K562 (cell line): Measurements from ENCODE around the gene HPDL. TPM values are rescaled to one million over a fixed set of nuclear protein-coding genes. Genes with fewer than 3 reads are reported as not detected.
A peak's percentile ranks its signal among the peaks of the same experiment; 100 is the strongest.

Experiments used
- ATAC-seq: fragments of 200-7000 bp; cut with Tn5 transposase; 3 replicates; pipeline ENCODE4 v1.9.1; 2020; ENCODE audit warnings: moderate library complexity
- BruUV-seq: library from RNA; stranded (reverse); fragments of 400-500 nt; replicated peaks from 2 replicates; lab custom pipeline; 2021; lab: Mats Ljungman, UMichigan
- CTCF ChIA-PET: fragments of 300-600 bp; formaldehyde crosslinking; extraction: SDS; loops from one replicate; lab custom pipeline; 2021; ENCODE audit warnings: low intra/inter-chr PET ratio; lab: Yijun Ruan, JAX
- POLR2A ChIA-PET: fragments of 300-600, 350-650 bp; sonication (Branson Sonifier 250); formaldehyde crosslinking; extraction: SDS; loops from one replicate; lab custom pipeline; 2021; ENCODE audit warnings: antibody characterized with exemption, inconsistent platforms; lab: Yijun Ruan, JAX
- DNase-seq, 4 experiments: peaks; one replicate each; pipeline versions ENCODE4 v3.0.0 to v3.0.0-alpha.2; 2011 to 2018; ENCODE audit warnings: low spot score in 3 of 4, mixed read lengths in 3 of 4; ENCODE audit errors: extremely low read depth in 1 of 4
- FAIRE-seq: peaks from 2 replicates; lab custom pipeline; 2011; peaks lifted over from hg19 to GRCh38; lab: Jason Lieb, UNC
- H2AFZ ChIP-seq: 2 replicates; pipeline ENCODE4 v1.6.0; 2011; ENCODE audit warnings: low read depth, low read length, control low read depth, inconsistent platforms
- H3K27ac ChIP-seq: fragments of 200-600 bp; 3 replicates; pipeline ENCODE4 v1.8.0; 2011; ENCODE audit warnings: low read depth, mild to moderate bottlenecking, control low read depth, inconsistent platforms, low read length, moderate library complexity, mixed read lengths; ENCODE audit errors: extremely low read depth
- H3K27me3 ChIP-seq, 2 experiments: fragments of 300-600 bp in 1 of 2; 2 replicates in 1 of 2; 3 replicates in 1 of 2; pipeline versions ENCODE4 v1.6.0 to v1.8.0; 2011; ENCODE audit warnings: inconsistent platforms in 2 of 2, low read length in 2 of 2, mild to moderate bottlenecking in 1 of 2, mixed read lengths in 1 of 2, moderate library complexity in 1 of 2; ENCODE audit not compliant: control insufficient read depth in 2 of 2, insufficient read depth in 2 of 2
- H3K36me3 ChIP-seq: fragments of 300-600 bp; 3 replicates; pipeline ENCODE4 v1.8.0; 2011; ENCODE audit warnings: mild to moderate bottlenecking, low read length, inconsistent platforms; ENCODE audit not compliant: control insufficient read depth, insufficient read depth
- H3K4me1 ChIP-seq, 2 experiments: fragments of 200-600 bp in 1 of 2; replicated peaks in 1 of 2; 2 replicates in 1 of 2; 3 replicates in 1 of 2; pipeline versions ENCODE4 v1.5.1 to v1.8.0; 2011; ENCODE audit warnings: inconsistent platforms in 2 of 2, low read length in 2 of 2, mild to moderate bottlenecking in 1 of 2, mixed read lengths in 1 of 2, moderate library complexity in 1 of 2; ENCODE audit not compliant: control insufficient read depth in 2 of 2, insufficient read depth in 2 of 2
- H3K4me2 ChIP-seq: 2 replicates; pipeline ENCODE4 v1.6.1; 2011; ENCODE audit warnings: low read length, control low read depth, inconsistent platforms, mixed read lengths; ENCODE audit not compliant: insufficient read depth
- H3K4me3 ChIP-seq: fragments of 200-600 bp; sonication (generic), shearing (Covaris generic); 2 replicates; pipeline ENCODE4 v1.5.1; 2016; ENCODE audit warnings: control low read depth, inconsistent platforms
- H3K79me2 ChIP-seq: fragments of 200-600 bp; 3 replicates; pipeline ENCODE4 v1.8.0; 2011; ENCODE audit warnings: low read length, inconsistent platforms; ENCODE audit not compliant: control insufficient read depth, insufficient read depth
- H3K9ac ChIP-seq, 2 experiments: 2 replicates each; pipeline versions ENCODE4 v1.6.0 to v1.6.1; 2011; ENCODE audit warnings: low read depth in 2 of 2, low read length in 2 of 2, control low read depth in 1 of 2, inconsistent platforms in 1 of 2, mild to moderate bottlenecking in 1 of 2, mixed read lengths in 1 of 2; ENCODE audit not compliant: insufficient read depth in 1 of 2
- H3K9me1 ChIP-seq: one replicate; pipeline ENCODE4 v1.6.0; 2011; ENCODE audit warnings: inconsistent platforms, mild to moderate bottlenecking, low read length, moderate library complexity; ENCODE audit not compliant: control insufficient read depth, insufficient read depth
- H3K9me3 ChIP-seq: replicated peaks from 2 replicates; pipeline ENCODE4 v1.5.1; 2011; ENCODE audit warnings: low read depth, low read length, inconsistent platforms; ENCODE audit not compliant: control insufficient read depth, insufficient read depth
- H4K20me1 ChIP-seq: replicated peaks from 2 replicates; pipeline ENCODE4 v1.6.1; 2011; ENCODE audit warnings: low read length, inconsistent platforms, mixed read lengths; ENCODE audit not compliant: control insufficient read depth, insufficient read depth
- ARID1B ChIP-seq: fragments of 450-650 bp; IDR thresholded peaks from 2 replicates; pipeline ENCODE4 v1.6.1; 2016; ENCODE audit warnings: antibody characterized with exemption, mild to moderate bottlenecking, inconsistent platforms
- CREM ChIP-seq: IDR thresholded peaks from 2 replicates; pipeline ENCODE4 v1.6.1; 2014; ENCODE audit warnings: antibody characterized with exemption, low read depth
- CTBP1 ChIP-seq: fragments of 450-650 bp; IDR thresholded peaks from 2 replicates; pipeline ENCODE4 v1.6.1; 2016; ENCODE audit warnings: borderline replicate concordance
- DDX20 ChIP-seq: fragments of 450-650 bp; IDR thresholded peaks from 2 replicates; pipeline ENCODE4 v1.6.1; 2016; ENCODE audit warnings: missing genetic modification characterization, low read depth, mild to moderate bottlenecking, missing compliant biosample characterization, moderate library complexity
- ETV5 ChIP-seq: sonication (generic); formaldehyde crosslinking; IDR thresholded peaks from 2 replicates; pipeline ENCODE4 v1.4.0; 2020; ENCODE audit warnings: low read depth, mild to moderate bottlenecking, missing genetic modification reagents
- FOXK1 ChIP-seq: sonication (generic); formaldehyde crosslinking; IDR thresholded peaks from 2 replicates; pipeline ENCODE4 v1.8.0; 2022; ENCODE audit warnings: missing genetic modification reagents, mild to moderate bottlenecking, borderline replicate concordance
- FOXP1 ChIP-seq: sonication (generic); formaldehyde crosslinking; IDR thresholded peaks from 2 replicates; pipeline ENCODE4 v1.8.0; 2022; ENCODE audit warnings: mild to moderate bottlenecking, missing genetic modification reagents
- GATAD2B ChIP-seq: fragments of 450-650 bp; IDR thresholded peaks from 2 replicates; pipeline ENCODE4 v1.6.1; 2017; ENCODE audit warnings: mild to moderate bottlenecking, borderline replicate concordance
- NUFIP1 ChIP-seq: fragments of 450-650 bp; IDR thresholded peaks from 2 replicates; pipeline ENCODE4 v1.6.1; 2018; ENCODE audit not compliant: partially characterized antibody
- PML ChIP-seq: IDR thresholded peaks from 2 replicates; pipeline ENCODE4 v1.6.1; 2012; ENCODE audit warnings: low read length, inconsistent platforms
- PRPF4 ChIP-seq: fragments of 200-400 bp; formaldehyde crosslinking; IDR thresholded peaks from one replicate; pipeline ENCODE4 v1.6.1; 2017; ENCODE audit warnings: low read length, low read depth, mild to moderate bottlenecking; ENCODE audit not compliant: insufficient read depth, poor library complexity, severe bottlenecking
- SMAD2 ChIP-seq: fragments of 150-350 bp; IDR thresholded peaks from 2 replicates; pipeline ENCODE4 v1.6.1; 2014; ENCODE audit warnings: low read depth, mild to moderate bottlenecking, low read length
- SRF ChIP-seq, 2 experiments: fragments of 250-450, 450-650 bp in 1 of 2; sonication (Bioruptor Pico) in 1 of 2; sonication (generic) in 1 of 2; formaldehyde crosslinking; IDR thresholded peaks; 2 replicates each; pipeline versions ENCODE4 v1.5.0 to v1.5.1; 2020 to 2022; ENCODE audit warnings: mild to moderate bottlenecking in 1 of 2, missing genetic modification reagents in 1 of 2
- ZFP36 ChIP-seq: fragments of 150-350 bp; IDR thresholded peaks from 2 replicates; pipeline ENCODE4 v1.6.1; 2018; ENCODE audit warnings: low read length, low read depth; ENCODE audit not compliant: partially characterized antibody
- ZNF24 ChIP-seq: fragments of 450-650 bp; IDR thresholded peaks from 2 replicates; pipeline ENCODE4 v1.6.1; 2016
- ZNF507 ChIP-seq: conservative IDR thresholded peaks from 2 replicates; pipeline ENCODE4 v1.6.1; 2017; ENCODE audit warnings: missing genetic modification characterization, missing compliant biosample characterization
- WGBS: fragments of 100-300 bp; shearing (Covaris generic); methylation state at CpG from one replicate; pipeline ENCODE4 v1.1.6; 2016; ENCODE audit warnings: low coverage, mixed read lengths; ENCODE audit not compliant: insufficient coverage; ENCODE audit errors: missing lambda C conversion rate; 5-methylcytosine and 5-hydroxymethylcytosine counted together
- in situ Hi-C: fragments of 300-500 bp; cut with MboI; formaldehyde crosslinking; loops from 4 replicates; pipeline ENCODE4 v1.15.0; 2018; ENCODE audit warnings: inconsistent platforms, mixed read lengths
- intact Hi-C: fragments of 100-400 bp; cut with micrococcal nuclease; formaldehyde crosslinking; loops from 2 replicates; pipeline ENCODE4 v1.14.2; 2022
- polyA plus RNA-seq, 8 experiments: library from polyadenylated mRNA; depleted of rRNA in 4 of 8; stranded (reverse) in 5 of 8; unstranded in 3 of 8; fragments of >200 nt; fragmentation: Nextera tagmentation in 2 of 8; fragmentation: Illumina TruSeq in 1 of 8; extraction: Ambion mirVana in 2 of 8; extraction: Trizol in 1 of 8; gene quantifications; 2 replicates each; pipeline versions ENCODE4 v1.2.1 to v1.2.3, GENCODE V29; 2011 to 2014; ENCODE audit warnings: inconsistent platforms in 1 of 8, missing spikeins in 1 of 8
- total RNA-seq, 7 experiments: library from RNA; depleted of rRNA in 6 of 7; stranded (reverse); fragments of >200 nt in 6 of 7; fragmentation: Illumina TruSeq in 2 of 7; extraction: Trizol in 2 of 7; gene quantifications; 2 replicates each; pipeline versions ENCODE4 v1.2.1 to v1.2.3, GENCODE V29; 2011 to 2021; ENCODE audit warnings: low replicate concordance in 1 of 7
- TF ChIP-seq, protein P1 (sequence below), 2 experiments: IDR thresholded peaks; 2 replicates each; pipeline ENCODE4 v1.6.1; 2012; ENCODE audit warnings: improper control_type of control experiment in 2 of 2, low read depth in 2 of 2, low read length in 2 of 2, borderline replicate concordance in 1 of 2

The HPDL gene
- total and polyA plus RNA-seq, 9 of the 15 experiments (the other 6 are each of a cell fraction or from before 2014, with no cell fraction given), result not detected

DNA sequence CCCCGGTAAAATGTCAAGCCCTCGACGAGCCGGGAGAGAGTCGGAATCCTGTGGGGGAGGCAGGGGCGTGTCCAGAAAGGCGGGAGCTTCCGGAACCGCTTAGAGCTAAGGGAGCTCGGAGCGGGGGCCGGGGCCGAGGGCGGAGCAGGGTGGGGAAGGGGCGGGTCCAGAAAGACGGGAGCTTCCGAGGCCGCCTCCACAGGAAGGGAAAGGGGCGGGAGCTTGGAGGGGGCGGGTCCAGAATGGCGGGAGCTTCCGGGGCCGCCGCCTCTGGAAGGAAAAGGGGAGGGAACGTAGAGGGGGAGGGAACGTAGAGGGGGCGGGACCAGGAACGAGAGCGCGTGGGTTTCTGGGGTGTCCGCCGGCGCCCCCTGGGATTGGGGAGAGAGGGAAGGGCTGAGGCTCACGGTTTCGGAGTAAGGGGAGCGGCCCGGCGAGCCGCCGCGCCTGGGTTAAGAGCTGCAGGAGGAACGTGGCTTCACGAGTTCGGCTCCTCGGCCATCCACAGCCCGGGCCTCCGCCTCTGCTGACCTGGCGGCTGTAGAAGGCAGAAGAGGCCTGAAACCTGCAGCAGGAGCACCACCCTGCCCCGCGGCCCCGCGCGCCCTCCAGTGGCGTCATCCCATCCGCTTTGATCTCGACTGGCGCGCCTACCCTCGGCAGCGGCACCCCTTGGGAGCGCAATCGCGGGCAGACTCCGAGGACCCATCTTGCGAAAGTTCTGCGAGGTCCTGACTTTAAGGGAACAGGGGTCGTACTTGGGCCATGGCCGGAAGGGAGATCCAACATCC lies 23.0 kb upstream of the HPDL start (continued):
- TF ChIP-seq PRPF4 (no peak), NUFIP1 (no peak), SMAD2 (no peak), SRF (CRISPR knock-in tag; IDR thresholded peaks at IDR 0.05) (peak in 1 of 2 experiments; percentile 85; a peak in 2 of 4 replicates), DDX20 (tag) (no peak), CREM (peak; percentile 91), ZNF24 (peak; percentile 77), PML (0 out of 2 replicates have a peak, but pooled peaks have one; percentile 39)

DNA sequence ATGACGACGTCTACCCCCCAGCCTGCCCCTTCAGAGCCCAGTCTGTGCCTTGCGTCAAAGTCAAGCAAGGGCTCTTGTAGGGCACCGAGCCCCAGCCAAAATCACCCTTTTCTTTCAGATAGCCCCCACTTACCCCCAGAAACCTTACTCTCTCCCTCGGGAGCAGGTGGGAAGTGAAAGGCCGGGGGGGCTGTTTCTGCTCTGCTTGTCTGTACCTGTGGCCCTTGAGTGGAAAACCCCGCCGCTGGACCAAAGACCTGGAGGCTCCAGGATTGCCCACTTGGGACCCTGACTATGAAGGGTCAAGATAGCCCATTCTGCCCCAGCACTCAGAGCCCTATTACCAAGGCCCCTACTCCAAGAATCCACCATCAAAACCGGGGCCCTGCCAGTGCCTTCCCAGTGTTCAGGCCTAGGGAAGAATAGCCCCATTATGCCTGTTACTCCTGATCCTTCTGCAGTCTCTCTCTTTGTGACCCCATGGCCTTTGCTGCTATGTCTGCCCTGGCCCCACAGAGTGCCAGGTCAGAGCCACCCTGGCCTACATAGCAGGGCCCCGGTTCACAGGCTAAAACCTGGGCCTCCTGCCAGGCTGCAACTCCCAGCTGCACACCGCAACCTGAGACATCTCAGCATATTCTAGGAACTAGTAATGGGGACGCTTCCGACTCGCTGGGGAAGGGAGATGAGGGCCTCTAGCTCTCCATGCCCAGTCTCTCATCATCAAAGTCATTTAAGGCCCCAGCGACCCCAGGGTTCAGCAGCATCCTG lies 22.2 kb upstream of the HPDL start:
- FAIRE-seq, result peak; percentile 37
- ChIA-PET CTCF (interaction anchor here (0.7 to 2.6 kb wide), 3 partner anchors 189 to 291 kb away, joined by 3 to 24 read pairs (median 3); no protein-coding TSS in a partner anchor), POLR2A (interaction anchor here (0.6 to 8.7 kb wide), 16 partner anchors 13 to 583 kb away, joined by 3 to 113 read pairs (median 4); partner anchors contain the start of genes HECTD3, MUTYH, PLK3 and TOE1)
- peak overlapping the region; percentile 86 to 90 for H3K9ac ChIP-seq
- no peaks in the 10 kb centered on the region for H3K36me3 ChIP-seq
- intact Hi-C loops (loop anchor here (1.0 to 5.0 kb wide), 4 partner anchors 36 to 572 kb away; partner anchors contain the start of genes MUTYH, RNU5D-1 and TOE1), in situ Hi-C loops (loop anchor here (5.0 to 10.0 kb wide), 4 partner anchors 292 to 580 kb away; partner anchors contain the start of genes HECTD3, PTCH2 and UROD)
- H2AFZ ChIP-seq, result peak overlapping the region; percentile 90
- H4K20me1 ChIP-seq, result no peaks in the 10 kb centered on the region
- H3K4me1 ChIP-seq, result peaks cover 24% of the 10 kb centered on the region in 2 experiments
- H3K27ac ChIP-seq, result peak overlapping the region; percentile 86
- peaks cover 9% of the 10 kb centered on the region; the same call in 2 of the 3 replicates for H3K79me2 ChIP-seq
- 13% methylated on average over 15 of the region's 15 CpGs for WGBS
- H3K4me2 ChIP-seq, result peak overlapping the region; percentile 90
- DNase-seq, result peak in 3 of 4 experiments; percentile 28 to 75 (median 50)
- no peaks in the 10 kb centered on the region for H3K9me1 ChIP-seq
- H3K4me3 ChIP-seq, result peak overlapping the region; percentile 52
- H3K27me3 ChIP-seq, result no peaks in the 10 kb centered on the region
- no peaks in the 10 kb centered on the region for H3K9me3 ChIP-seq
- ATAC-seq, result peak; percentile 2
- no TSS peak for BruUV-seq
- TF ChIP-seq ZNF507 (tag) (no peak), ETV5 (peak; percentile 4; the same call in 1 of the 2 replicates), ZFP36 (no peak), FOXK1 (CRISPR knock-in tag) (no peak), ARID1B (peak; percentile 4; the same call in 1 of the 2 replicates), CTBP1 (no peak; the same call in 1 of the 2 replicates), FOXP1 (CRISPR knock-in tag) (no peak), GATAD2B (no peak)
- TF ChIP-seq, protein P1, sequence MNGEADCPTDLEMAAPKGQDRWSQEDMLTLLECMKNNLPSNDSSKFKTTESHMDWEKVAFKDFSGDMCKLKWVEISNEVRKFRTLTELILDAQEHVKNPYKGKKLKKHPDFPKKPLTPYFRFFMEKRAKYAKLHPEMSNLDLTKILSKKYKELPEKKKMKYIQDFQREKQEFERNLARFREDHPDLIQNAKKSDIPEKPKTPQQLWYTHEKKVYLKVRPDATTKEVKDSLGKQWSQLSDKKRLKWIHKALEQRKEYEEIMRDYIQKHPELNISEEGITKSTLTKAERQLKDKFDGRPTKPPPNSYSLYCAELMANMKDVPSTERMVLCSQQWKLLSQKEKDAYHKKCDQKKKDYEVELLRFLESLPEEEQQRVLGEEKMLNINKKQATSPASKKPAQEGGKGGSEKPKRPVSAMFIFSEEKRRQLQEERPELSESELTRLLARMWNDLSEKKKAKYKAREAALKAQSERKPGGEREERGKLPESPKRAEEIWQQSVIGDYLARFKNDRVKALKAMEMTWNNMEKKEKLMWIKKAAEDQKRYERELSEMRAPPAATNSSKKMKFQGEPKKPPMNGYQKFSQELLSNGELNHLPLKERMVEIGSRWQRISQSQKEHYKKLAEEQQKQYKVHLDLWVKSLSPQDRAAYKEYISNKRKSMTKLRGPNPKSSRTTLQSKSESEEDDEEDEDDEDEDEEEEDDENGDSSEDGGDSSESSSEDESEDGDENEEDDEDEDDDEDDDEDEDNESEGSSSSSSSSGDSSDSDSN (IDR thresholded peaks at IDR 0.05; ENCODE audit: borderline replicate concordance in 1 of 2, low read depth in 2 of 2, low read length in 2 of 2), result 0 out of 4 replicates have a peak, but pooled peaks of 1 of the 2 experiments have one; percentile 34
